H1 (cell line): ENCODE results near the gene ITPKC. TPM values are rescaled to one million over a fixed set of nuclear protein-coding genes. Genes with fewer than 3 reads are reported as not detected.

Experiments
- CTCF ChIA-PET: fragments of 300-600 bp; sonication (Branson Sonifier 250); formaldehyde crosslinking; loops from one replicate; lab custom pipeline; 2021; ENCODE audit not compliant: partially characterized antibody; lab: Charles Lee
- POLR2A ChIA-PET: fragments of 300-600 bp; sonication (Branson Sonifier 250); formaldehyde crosslinking; loops from one replicate; lab custom pipeline; 2021; ENCODE audit warnings: inconsistent platforms; ENCODE audit not compliant: partially characterized antibody; lab: Charles Lee
- DNase-seq, 2 experiments: peaks; one replicate each; pipeline versions ENCODE4 v3.0.0 to v3.0.0-alpha.2; 2010 to 2022; ENCODE audit warnings: low spot score in 2 of 2, low read depth in 1 of 2, mixed read lengths in 1 of 2
- FAIRE-seq: peaks from 2 replicates; lab custom pipeline; 2011; peaks lifted over from hg19 to GRCh38; lab: Jason Lieb, UNC
- H2AFZ ChIP-seq: 2 replicates; pipeline ENCODE4 v1.8.1; 2012; ENCODE audit warnings: low read length, inconsistent platforms
- H2AK5ac ChIP-seq: 2 replicates; pipeline ENCODE4 v1.6.1; 2013; ENCODE audit warnings: low read depth, low read length
- H2BK120ac ChIP-seq: replicated peaks from 2 replicates; pipeline ENCODE3; 2013; ENCODE audit warnings: low read depth, low read length, inconsistent platforms
- H2BK12ac ChIP-seq: 2 replicates; pipeline ENCODE4 v1.6.1; 2013; ENCODE audit warnings: low read depth, low read length
- H2BK15ac ChIP-seq: 2 replicates; pipeline ENCODE4 v1.6.1; 2013; ENCODE audit warnings: low read length
- H2BK20ac ChIP-seq: 2 replicates; pipeline ENCODE4 v1.6.1; 2013; ENCODE audit warnings: low read length
- H2BK5ac ChIP-seq: 2 replicates; pipeline ENCODE4 v1.6.1; 2013; ENCODE audit warnings: low read depth, low read length
- H3K14ac ChIP-seq: 2 replicates; pipeline ENCODE4 v1.6.1; 2013; ENCODE audit warnings: inconsistent platforms; ENCODE audit not compliant: insufficient read length
- H3K18ac ChIP-seq: 2 replicates; pipeline ENCODE4 v1.6.1; 2013; ENCODE audit warnings: low read length; ENCODE audit errors: extremely low read depth
- H3K23ac ChIP-seq: 2 replicates; pipeline ENCODE4 v1.6.1; 2013; ENCODE audit warnings: inconsistent platforms; ENCODE audit not compliant: insufficient read length
- H3K23me2 ChIP-seq: 2 replicates; pipeline ENCODE4 v1.6.1; 2013; ENCODE audit warnings: low read depth, low read length
- H3K27ac ChIP-seq: 2 replicates; pipeline ENCODE4 v1.6.1; 2011; ENCODE audit warnings: low read depth, low read length, inconsistent platforms
- H3K27me3 ChIP-seq, 4 experiments: replicated peaks in 1 of 4; 1 replicate in 1 of 4; 2 replicates in 3 of 4; pipeline versions ENCODE4 v1.6.1 to v1.8.1; 2011 to 2013; ENCODE audit warnings: low read length in 3 of 4, mild to moderate bottlenecking in 3 of 4, inconsistent platforms in 2 of 4, mixed read lengths in 2 of 4, moderate library complexity in 1 of 4; ENCODE audit not compliant: control insufficient read depth in 3 of 4, insufficient read depth in 3 of 4; ENCODE audit errors: extremely low read depth in 1 of 4
- H3K36me3 ChIP-seq, 4 experiments: 2 replicates each; pipeline versions ENCODE4 v1.6.1 to v1.8.1; 2011 to 2013; ENCODE audit warnings: mild to moderate bottlenecking in 4 of 4, low read length in 3 of 4, moderate library complexity in 2 of 4, control low read depth in 1 of 4, inconsistent platforms in 1 of 4; ENCODE audit not compliant: insufficient read depth in 4 of 4, control insufficient read depth in 2 of 4
- H3K4ac ChIP-seq: replicated peaks from 2 replicates; pipeline ENCODE3; 2013; ENCODE audit warnings: low read length, low read depth, mixed read lengths, inconsistent platforms; ENCODE audit not compliant: insufficient read length
- H3K4me1 ChIP-seq, 4 experiments: replicated peaks in 1 of 4; 1 replicate in 1 of 4; 2 replicates in 3 of 4; pipeline versions ENCODE4 v1.6.1 to v1.8.1; 2011 to 2013; ENCODE audit warnings: low read length in 3 of 4, inconsistent platforms in 2 of 4, mixed read lengths in 1 of 4; ENCODE audit not compliant: insufficient read depth in 4 of 4, control insufficient read depth in 3 of 4
- H3K4me2 ChIP-seq, 2 experiments: 2 replicates each; pipeline versions ENCODE4 v1.6.1 to v1.8.1; 2011 to 2013; ENCODE audit warnings: low read depth in 2 of 2, low read length in 2 of 2, control low read depth in 1 of 2, inconsistent platforms in 1 of 2, mild to moderate bottlenecking in 1 of 2; ENCODE audit not compliant: insufficient read depth in 1 of 2
- H3K4me3 ChIP-seq, 4 experiments: fragments of 200-600, 300-600 bp in 1 of 4; sonication (generic), shearing (Covaris generic), sonication (Bioruptor Twin) in 1 of 4; 2 replicates each; pipeline versions ENCODE4 v1.5.1 to v1.8.1; 2011 to 2016; ENCODE audit warnings: low read length in 4 of 4, low read depth in 3 of 4, control low read depth in 2 of 4, inconsistent platforms in 2 of 4, mild to moderate bottlenecking in 2 of 4, mixed read lengths in 1 of 4, moderate library complexity in 1 of 4; ENCODE audit not compliant: insufficient read depth in 2 of 4; ENCODE audit errors: extremely low read depth in 1 of 4
- H3K56ac ChIP-seq: replicated peaks from 2 replicates; pipeline ENCODE3; 2013; ENCODE audit warnings: low read depth, mild to moderate bottlenecking, mixed read lengths, low read length, inconsistent platforms; ENCODE audit not compliant: insufficient read length
- H3K79me1 ChIP-seq: 2 replicates; pipeline ENCODE4 v1.6.1; 2013; ENCODE audit warnings: low read depth, low read length, control low read depth
- H3K79me2 ChIP-seq, 2 experiments: 2 replicates each; pipeline versions ENCODE4 v1.6.1 to v1.8.1; 2012 to 2013; ENCODE audit warnings: low read length in 2 of 2, mild to moderate bottlenecking in 2 of 2, inconsistent platforms in 1 of 2; ENCODE audit not compliant: insufficient read depth in 2 of 2, control insufficient read depth in 1 of 2
- H3K9ac ChIP-seq, 4 experiments: replicated peaks in 1 of 4; 1 replicate in 1 of 4; 2 replicates in 3 of 4; pipeline versions ENCODE4 v1.6.1 to v1.8.1; 2011 to 2013; ENCODE audit warnings: low read depth in 3 of 4, low read length in 3 of 4, control low read depth in 2 of 4, mild to moderate bottlenecking in 2 of 4, moderate library complexity in 2 of 4, inconsistent platforms in 1 of 4; ENCODE audit errors: extremely low read depth in 1 of 4
- H3K9me3 ChIP-seq, 2 experiments: 2 replicates each; pipeline versions ENCODE4 v1.6.1 to v1.8.1; 2012 to 2013; ENCODE audit warnings: mild to moderate bottlenecking in 2 of 2, moderate library complexity in 2 of 2, control low read depth in 1 of 2, inconsistent platforms in 1 of 2, low read depth in 1 of 2, low read length in 1 of 2, mixed read lengths in 1 of 2; ENCODE audit not compliant: insufficient read depth in 2 of 2
- H4K20me1 ChIP-seq, 2 experiments: replicated peaks in 1 of 2; 2 replicates each; pipeline versions ENCODE3 to v1.8.1; 2011 to 2013; ENCODE audit warnings: inconsistent platforms in 2 of 2, low read length in 2 of 2, mild to moderate bottlenecking in 1 of 2; ENCODE audit not compliant: insufficient read depth in 2 of 2, control insufficient read depth in 1 of 2
- H4K5ac ChIP-seq: 2 replicates; pipeline ENCODE4 v1.6.1; 2013; ENCODE audit warnings: low read length, low read depth, mixed read lengths, inconsistent platforms; ENCODE audit not compliant: insufficient read length
- H4K8ac ChIP-seq: 2 replicates; pipeline ENCODE4 v1.8.0; 2013; ENCODE audit warnings: mild to moderate bottlenecking, moderate library complexity, low read length, inconsistent platforms; ENCODE audit not compliant: insufficient read depth; ENCODE audit errors: extremely low read depth
- H4K91ac ChIP-seq: replicated peaks from 2 replicates; pipeline ENCODE3; 2013; ENCODE audit warnings: low read length, mixed read lengths, inconsistent platforms; ENCODE audit not compliant: insufficient read length
- CTBP2 ChIP-seq: IDR thresholded peaks from 2 replicates; pipeline ENCODE4 v1.7.0; 2011; ENCODE audit warnings: borderline replicate concordance, mild to moderate bottlenecking, moderate library complexity, mixed read lengths, low read length; ENCODE audit not compliant: insufficient read depth, insufficient read length
- FOSL1 ChIP-seq: IDR thresholded peaks from 2 replicates; pipeline ENCODE4 v1.6.1; 2011; ENCODE audit warnings: mild to moderate bottlenecking, low read depth, low read length, moderate library complexity; ENCODE audit not compliant: insufficient read depth
- GTF2F1 ChIP-seq: IDR thresholded peaks from 2 replicates; pipeline ENCODE4 v1.6.1; 2012; ENCODE audit warnings: low read depth, low read length, improper control_type of control experiment, borderline replicate concordance
- RNF2 ChIP-seq: fragments of 200-900, 300-1000 bp; sonication (generic); IDR thresholded peaks from 2 replicates; pipeline ENCODE4 v1.7.1; 2016; ENCODE audit warnings: borderline replicate concordance, low read depth, mild to moderate bottlenecking, antibody characterized with exemption, low read length; ENCODE audit not compliant: poor library complexity, severe bottlenecking; ENCODE audit errors: missing control alignments
- SIN3A ChIP-seq, 2 experiments: IDR thresholded peaks in 1 of 2; conservative IDR thresholded peaks in 1 of 2; 2 replicates each; pipeline ENCODE4 v1.6.1; 2011 to 2012; ENCODE audit warnings: low read length in 2 of 2, improper control_type of control experiment in 1 of 2, low read depth in 1 of 2, mild to moderate bottlenecking in 1 of 2
- SP1 ChIP-seq: IDR thresholded peaks from 2 replicates; pipeline ENCODE4 v1.6.1; 2011; ENCODE audit warnings: low read depth, low read length
- WGBS, 2 experiments: shearing (Covaris generic) in 1 of 2; methylation state at CpG; one replicate each; pipeline versions ENCODE4 v1.1.6 to v1.1.7; 2013 to 2015; ENCODE audit warnings: low lambda C conversion rate in 2 of 2, mixed read lengths in 2 of 2, inconsistent platforms in 1 of 2, low coverage in 1 of 2, missing lambda C conversion rate in 1 of 2; ENCODE audit not compliant: insufficient replicate concordance in 2 of 2, insufficient coverage in 1 of 2, insufficient read length in 1 of 2; ENCODE audit errors: extremely low coverage in 1 of 2, missing lambda C conversion rate in 1 of 2; 5-methylcytosine and 5-hydroxymethylcytosine counted together
- polyA plus RNA-seq, 7 experiments: library from polyadenylated mRNA; depleted of rRNA in 3 of 7; stranded (reverse) in 5 of 7; unstranded in 2 of 7; fragments of >200 nt in 5 of 7; fragments of 200-250 nt in 2 of 7; gene quantifications; 1 replicate in 5 of 7; 2 replicates in 1 of 7; 4 replicates in 1 of 7; pipeline versions ENCODE4 v1.2.1 to v1.2.3, GENCODE V29; 2011 to 2013; ENCODE audit warnings: missing spikeins in 2 of 7, mixed read lengths in 2 of 7
- total RNA-seq: library from RNA; stranded (reverse); fragmentation: NEBNext Ultra II Directional; extraction: Animal tissue kit (Norgen Biotek cat#: 25700); gene quantifications from 2 replicates; pipeline ENCODE4 v1.2.1, GENCODE V29; 2021
- TF ChIP-seq, protein P1 (sequence below): IDR thresholded peaks from 2 replicates; pipeline ENCODE4 v1.6.1; 2012; ENCODE audit warnings: inconsistent platforms
- TF ChIP-seq, protein P2 (sequence below), 3 experiments: IDR thresholded peaks; 1 replicate in 2 of 3; 2 replicates in 1 of 3; pipeline versions ENCODE4 v1.5.1 to v1.6.1; 2011; ENCODE audit warnings: low read length in 3 of 3, mild to moderate bottlenecking in 3 of 3, inconsistent platforms in 2 of 3, low read depth in 1 of 3, moderate library complexity in 1 of 3; ENCODE audit not compliant: insufficient read depth in 1 of 3; ENCODE audit errors: control extremely low read depth in 1 of 3

ITPKC gene
- total and polyA plus RNA-seq, 2 of the 8 experiments (the other 6 are each of a cell fraction or from before 2014, with no cell fraction given), result 5.2 to 8.9 TPM

DNA sequence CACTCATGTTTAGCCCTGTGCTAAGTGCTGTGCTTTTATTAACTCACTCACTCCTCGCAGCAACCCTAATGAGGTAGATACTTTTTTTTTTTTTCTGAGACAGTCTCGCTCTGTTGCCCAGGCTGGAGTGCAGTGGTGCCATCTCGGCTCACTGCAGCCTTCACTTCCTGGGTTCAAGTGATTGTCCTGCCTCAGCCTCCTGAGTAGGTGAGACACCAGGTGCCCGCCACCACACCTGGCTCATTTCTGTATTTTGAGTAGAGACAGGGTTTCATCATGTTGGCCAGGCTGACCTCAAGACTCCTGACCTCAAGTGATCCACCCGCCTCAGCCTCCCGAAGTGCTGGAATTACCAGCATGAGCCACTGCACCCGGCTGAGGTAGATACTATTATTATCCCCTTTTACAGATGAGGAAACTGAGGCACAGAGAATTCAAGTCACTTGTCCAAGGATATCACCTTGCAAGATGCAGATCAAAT is 2.5 kb downstream of the ITPKC start:
- Histone ChIP-seq H3K23ac (no peak overlapping the region), H3K23me2 (peaks cover 23% of the 10 kb centered on the region), H3K56ac (no peak overlapping the region), H3K79me2 (peaks cover 0 to 36% of the 10 kb centered on the region in 2 experiments; a peak in 2 of 4 replicates), H4K8ac (no peak overlapping the region; the same call in 1 of the 2 replicates), H4K5ac (no peak overlapping the region), H3K4ac (no peak overlapping the region), H3K14ac (no peak overlapping the region), H4K91ac (no peak overlapping the region), H3K27ac (no peak overlapping the region), H3K4me2 (peak overlapping the region; percentile 96 to 100), H2AK5ac (no peak overlapping the region), H3K27me3 (no peaks in the 10 kb centered on the region), H3K9ac (no peak overlapping the region), H2BK5ac (no peak overlapping the region), H3K9me3 (no peaks in the 10 kb centered on the region), H2BK15ac (no peak overlapping the region), H4K20me1 (no peaks in the 10 kb centered on the region), H3K18ac (no peak overlapping the region; the same call in 1 of the 2 replicates), H3K4me3 (peak overlapping the region in 3 of 4 experiments; percentile 8 to 94 (median 88); a peak in 5 of 8 replicates), H2BK120ac (no peak overlapping the region), H3K36me3 (peaks cover 0 to 4% (median 0%) of the 10 kb centered on the region in 4 experiments; a peak in 2 of 8 replicates), H2BK12ac (no peak overlapping the region), H3K4me1 (peaks cover 0 to 22% (median 6%) of the 10 kb centered on the region in 4 experiments; a peak in 6 of 7 replicates), H3K79me1 (peaks cover 10% of the 10 kb centered on the region), H2AFZ (no peak overlapping the region), H2BK20ac (no peak overlapping the region)
- POLR2A ChIA-PET, result interaction anchor here (0.8 to 2.4 kb wide), 5 partner anchors 22 to 79 kb away, joined by 3 to 11 read pairs (median 3); partner anchors contain the start of genes ACTMAP, EGLN2 and SNRPA
- CTCF ChIA-PET, result interaction anchor here (0.9 kb wide), 1 partner anchor 100 kb away, joined by 4 read pairs; no protein-coding TSS in a partner anchor
- DNase-seq (no peak), FAIRE-seq (no peak)
- 86% methylated on average over 7 of the region's 7 CpGs; no CpG with 5 or more reads in 1 of the 2 experiments for WGBS, 2 experiments
- TF ChIP-seq, protein P1, sequence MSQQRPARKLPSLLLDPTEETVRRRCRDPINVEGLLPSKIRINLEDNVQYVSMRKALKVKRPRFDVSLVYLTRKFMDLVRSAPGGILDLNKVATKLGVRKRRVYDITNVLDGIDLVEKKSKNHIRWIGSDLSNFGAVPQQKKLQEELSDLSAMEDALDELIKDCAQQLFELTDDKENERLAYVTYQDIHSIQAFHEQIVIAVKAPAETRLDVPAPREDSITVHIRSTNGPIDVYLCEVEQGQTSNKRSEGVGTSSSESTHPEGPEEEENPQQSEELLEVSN, result no peak
- TF ChIP-seq SIN3A (conservative IDR thresholded peaks at IDR 0.05 in 1 of 2, IDR thresholded peaks at IDR 0.05 in 1 of 2; ENCODE audit: low read depth in 1 of 2, low read length in 2 of 2), result no peak
- no peak for TF ChIP-seq FOSL1
- TF ChIP-seq, protein P2, sequence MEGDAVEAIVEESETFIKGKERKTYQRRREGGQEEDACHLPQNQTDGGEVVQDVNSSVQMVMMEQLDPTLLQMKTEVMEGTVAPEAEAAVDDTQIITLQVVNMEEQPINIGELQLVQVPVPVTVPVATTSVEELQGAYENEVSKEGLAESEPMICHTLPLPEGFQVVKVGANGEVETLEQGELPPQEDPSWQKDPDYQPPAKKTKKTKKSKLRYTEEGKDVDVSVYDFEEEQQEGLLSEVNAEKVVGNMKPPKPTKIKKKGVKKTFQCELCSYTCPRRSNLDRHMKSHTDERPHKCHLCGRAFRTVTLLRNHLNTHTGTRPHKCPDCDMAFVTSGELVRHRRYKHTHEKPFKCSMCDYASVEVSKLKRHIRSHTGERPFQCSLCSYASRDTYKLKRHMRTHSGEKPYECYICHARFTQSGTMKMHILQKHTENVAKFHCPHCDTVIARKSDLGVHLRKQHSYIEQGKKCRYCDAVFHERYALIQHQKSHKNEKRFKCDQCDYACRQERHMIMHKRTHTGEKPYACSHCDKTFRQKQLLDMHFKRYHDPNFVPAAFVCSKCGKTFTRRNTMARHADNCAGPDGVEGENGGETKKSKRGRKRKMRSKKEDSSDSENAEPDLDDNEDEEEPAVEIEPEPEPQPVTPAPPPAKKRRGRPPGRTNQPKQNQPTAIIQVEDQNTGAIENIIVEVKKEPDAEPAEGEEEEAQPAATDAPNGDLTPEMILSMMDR (IDR thresholded peaks at IDR 0.05; ENCODE audit: control extremely low read depth in 1 of 3, insufficient read depth in 1 of 3, low read depth in 1 of 3, low read length in 3 of 3), result no peak
- no peak for TF ChIP-seq GTF2F1
- no peak for TF ChIP-seq CTBP2
- TF ChIP-seq RNF2, result no peak
- TF ChIP-seq SP1, result no peak
